HepG2 (cell line): Measurements from ENCODE around the gene FDPS. TPM values are rescaled to one million over a fixed set of nuclear protein-coding genes. Genes with fewer than 3 reads are reported as not detected.

Experiments
- ATAC-seq: fragments of 200-7000 bp; cut with Tn5 transposase; 3 replicates; pipeline ENCODE4 v1.9.1; 2020; ENCODE audit warnings: mild to moderate bottlenecking, moderate library complexity
- BruUV-seq: library from RNA; stranded (reverse); fragments of 400-500 nt; replicated peaks from 2 replicates; lab custom pipeline; 2021; lab: Mats Ljungman, UMichigan
- CTCF ChIA-PET: fragments of 300-600 bp; formaldehyde crosslinking; extraction: SDS; loops from one replicate; lab custom pipeline; 2021; ENCODE audit warnings: low total read pairs, inconsistent platforms, low intra/inter-chr PET ratio; lab: Yijun Ruan, JAX
- POLR2A ChIA-PET: fragments of 350-600 bp; sonication (Branson Sonifier 250); formaldehyde crosslinking; loops from one replicate; lab custom pipeline; 2020; ENCODE audit warnings: antibody characterized with exemption, inconsistent platforms; lab: Yijun Ruan, JAX
- DNase-seq: peaks from one replicate; pipeline ENCODE4 v3.0.0-alpha.2; 2015; ENCODE audit warnings: low spot score
- FAIRE-seq: peaks from 3 replicates; lab custom pipeline; 2011; peaks lifted over from hg19 to GRCh38; lab: Jason Lieb, UNC
- H2AFZ ChIP-seq: one replicate; pipeline ENCODE4 v1.6.1; 2011; ENCODE audit warnings: low read length, inconsistent platforms
- H3K27ac ChIP-seq: fragments of 300-600 bp; 3 replicates; pipeline ENCODE4 v1.8.0; 2011; ENCODE audit warnings: mixed run types, mild to moderate bottlenecking, mixed read lengths, low read length, inconsistent platforms; ENCODE audit not compliant: insufficient read depth; ENCODE audit errors: extremely low read length
- H3K27me3 ChIP-seq, 2 experiments: fragments of 200-600 bp in 1 of 2; 2 replicates in 1 of 2; 3 replicates in 1 of 2; pipeline versions ENCODE4 v1.6.0 to v1.8.0; 2011; ENCODE audit warnings: low read length in 2 of 2, mild to moderate bottlenecking in 2 of 2, moderate library complexity in 2 of 2, inconsistent platforms in 1 of 2; ENCODE audit not compliant: insufficient read depth in 2 of 2, control insufficient read depth in 1 of 2
- H3K36me3 ChIP-seq, 2 experiments: fragments of 200-600 bp in 1 of 2; replicated peaks in 1 of 2; 2 replicates in 1 of 2; 3 replicates in 1 of 2; pipeline versions ENCODE4 v1.5.1 to v1.8.0; 2011; ENCODE audit warnings: low read length in 2 of 2, inconsistent platforms in 1 of 2; ENCODE audit not compliant: insufficient read depth in 2 of 2, control insufficient read depth in 1 of 2
- H3K4me1 ChIP-seq: 2 replicates; pipeline ENCODE4 v1.5.1; 2012; ENCODE audit warnings: low read length, inconsistent platforms; ENCODE audit not compliant: insufficient read depth
- H3K4me2 ChIP-seq: 2 replicates; pipeline ENCODE4 v1.6.0; 2011; ENCODE audit warnings: low read depth, low read length, inconsistent platforms
- H3K4me3 ChIP-seq, 3 experiments: fragments of 200-600 bp in 1 of 3; sonication (generic), shearing (Covaris generic) in 1 of 3; replicated peaks in 1 of 3; 2 replicates each; pipeline ENCODE4 v1.5.1; 2011 to 2016; ENCODE audit warnings: low read length in 3 of 3, inconsistent platforms in 2 of 3, low read depth in 2 of 3, mild to moderate bottlenecking in 2 of 3, control low read depth in 1 of 3, mixed read lengths in 1 of 3; ENCODE audit not compliant: insufficient read depth in 1 of 3
- H3K79me2 ChIP-seq: one replicate; pipeline ENCODE4 v1.6.1; 2011; ENCODE audit warnings: low read length, inconsistent platforms; ENCODE audit not compliant: insufficient read depth
- H3K9ac ChIP-seq: 2 replicates; pipeline ENCODE4 v1.6.0; 2011; ENCODE audit warnings: mild to moderate bottlenecking, low read depth, low read length, inconsistent platforms; ENCODE audit not compliant: insufficient read depth
- H3K9me3 ChIP-seq: 2 replicates; pipeline ENCODE4 v1.5.1; 2012; ENCODE audit warnings: mild to moderate bottlenecking, low read length
- H4K20me1 ChIP-seq: 2 replicates; pipeline ENCODE4 v1.6.0; 2011; ENCODE audit warnings: inconsistent platforms, mild to moderate bottlenecking, low read length, moderate library complexity; ENCODE audit not compliant: insufficient read depth
- DNMT1 ChIP-seq: sonication (generic); formaldehyde crosslinking; IDR thresholded peaks from 2 replicates; pipeline ENCODE4 v1.5.1; 2020; ENCODE audit warnings: mild to moderate bottlenecking, missing genetic modification reagents
- EED ChIP-seq: sonication (generic); formaldehyde crosslinking; IDR thresholded peaks from 2 replicates; pipeline ENCODE4 v1.5.0; 2020; ENCODE audit warnings: mild to moderate bottlenecking, missing genetic modification reagents
- PITX1 ChIP-seq: sonication (generic); formaldehyde crosslinking; IDR thresholded peaks from 2 replicates; pipeline ENCODE4 v1.5.1; 2020; ENCODE audit warnings: mild to moderate bottlenecking, missing genetic modification reagents
- SMC3 ChIP-seq: IDR thresholded peaks from 2 replicates; pipeline ENCODE4 v1.6.1; 2011; ENCODE audit warnings: low read length, improper control_type of control experiment
- TBP ChIP-seq: sonication (generic); formaldehyde crosslinking; IDR thresholded peaks from 2 replicates; pipeline ENCODE4 v1.5.0; 2020; ENCODE audit warnings: missing genetic modification reagents
- ZNF33A ChIP-seq: sonication (generic); formaldehyde crosslinking; IDR thresholded peaks from 2 replicates; pipeline ENCODE4 v1.5.1; 2020; ENCODE audit warnings: missing genetic modification reagents, mild to moderate bottlenecking, moderate library complexity, borderline replicate concordance
- ZNF430 ChIP-seq: sonication (generic); formaldehyde crosslinking; IDR thresholded peaks from 2 replicates; pipeline ENCODE4 v1.9.0; 2021; ENCODE audit warnings: mild to moderate bottlenecking, missing genetic modification reagents
- ZNF7 ChIP-seq: IDR thresholded peaks from 2 replicates; pipeline ENCODE4 v1.6.1; 2016; ENCODE audit warnings: missing biosample characterization, missing genetic modification reagents
- ZNF841 ChIP-seq: sonication (generic); formaldehyde crosslinking; IDR thresholded peaks from 2 replicates; pipeline ENCODE4 v1.8.1; 2023; ENCODE audit warnings: missing genetic modification reagents, borderline replicate concordance
- WGBS: methylation state at CpG from one replicate; pipeline ENCODE4 v1.1.6; 2017; ENCODE audit warnings: low lambda C conversion rate; 5-methylcytosine and 5-hydroxymethylcytosine counted together
- in situ Hi-C: cut with HindIII; loops from 2 replicates; pipeline ENCODE4 v1.10.0; 2017; ENCODE audit warnings: low pct_unique_long_range_greater_than_20kb; ENCODE audit not compliant: extremely low pct_ligation_motif_present
- intact Hi-C: fragments of 100-400 bp; cut with micrococcal nuclease; formaldehyde crosslinking; loops from one replicate; pipeline ENCODE4 v1.10.0; 2022; ENCODE audit not compliant: unreplicated experiment
- polyA plus RNA-seq, 8 experiments: library from polyadenylated mRNA; depleted of rRNA in 3 of 8; stranded (reverse) in 7 of 8; unstranded in 1 of 8; fragments of >200 nt; fragmentation: Illumina TruSeq in 4 of 8; extraction: Trizol in 4 of 8; gene quantifications; 2 replicates each; pipeline versions ENCODE4 v1.2.1 to v1.2.3, GENCODE V29; 2011 to 2016; ENCODE audit warnings: low read depth in 4 of 8, missing spikeins in 1 of 8, mixed read lengths in 1 of 8; ENCODE audit not compliant: insufficient read depth in 1 of 8
- total RNA-seq, 5 experiments: library from RNA; depleted of rRNA; stranded (reverse); fragments of >200 nt; fragmentation: Illumina TruSeq; extraction: Trizol; gene quantifications; 2 replicates each; pipeline ENCODE4 v1.2.3, GENCODE V29; 2016; ENCODE audit warnings: low read depth in 1 of 5
- TF ChIP-seq, protein P1 (sequence below): sonication (generic); formaldehyde crosslinking; IDR thresholded peaks from 2 replicates; pipeline ENCODE4 v1.8.0; 2022; ENCODE audit warnings: missing genetic modification reagents, mild to moderate bottlenecking, borderline replicate concordance
- TF ChIP-seq, protein P2 (sequence below): sonication (generic); formaldehyde crosslinking; IDR thresholded peaks from 2 replicates; pipeline ENCODE4 v1.8.1; 2022; ENCODE audit warnings: low read depth, mild to moderate bottlenecking, missing genetic modification reagents
- TF ChIP-seq, protein P3 (sequence below): sonication (generic); formaldehyde crosslinking; IDR thresholded peaks from 2 replicates; pipeline ENCODE4 v1.4.0; 2020; ENCODE audit warnings: mild to moderate bottlenecking, missing genetic modification reagents
- TF ChIP-seq, protein P4 (sequence below): sonication (generic); formaldehyde crosslinking; IDR thresholded peaks from 2 replicates; pipeline ENCODE4 v1.4.0; 2020; ENCODE audit warnings: low read depth, mild to moderate bottlenecking, missing genetic modification reagents
- TF ChIP-seq, protein P5 (sequence below): sonication (generic); formaldehyde crosslinking; IDR thresholded peaks from 2 replicates; pipeline ENCODE4 v1.5.0; 2020; ENCODE audit warnings: mild to moderate bottlenecking, missing genetic modification reagents, moderate library complexity

Gene FDPS
- total and polyA plus RNA-seq, 2 of the 13 experiments (the other 11 are each of a cell fraction or from before 2014, with no cell fraction given): 264 to 519 TPM

DNA sequence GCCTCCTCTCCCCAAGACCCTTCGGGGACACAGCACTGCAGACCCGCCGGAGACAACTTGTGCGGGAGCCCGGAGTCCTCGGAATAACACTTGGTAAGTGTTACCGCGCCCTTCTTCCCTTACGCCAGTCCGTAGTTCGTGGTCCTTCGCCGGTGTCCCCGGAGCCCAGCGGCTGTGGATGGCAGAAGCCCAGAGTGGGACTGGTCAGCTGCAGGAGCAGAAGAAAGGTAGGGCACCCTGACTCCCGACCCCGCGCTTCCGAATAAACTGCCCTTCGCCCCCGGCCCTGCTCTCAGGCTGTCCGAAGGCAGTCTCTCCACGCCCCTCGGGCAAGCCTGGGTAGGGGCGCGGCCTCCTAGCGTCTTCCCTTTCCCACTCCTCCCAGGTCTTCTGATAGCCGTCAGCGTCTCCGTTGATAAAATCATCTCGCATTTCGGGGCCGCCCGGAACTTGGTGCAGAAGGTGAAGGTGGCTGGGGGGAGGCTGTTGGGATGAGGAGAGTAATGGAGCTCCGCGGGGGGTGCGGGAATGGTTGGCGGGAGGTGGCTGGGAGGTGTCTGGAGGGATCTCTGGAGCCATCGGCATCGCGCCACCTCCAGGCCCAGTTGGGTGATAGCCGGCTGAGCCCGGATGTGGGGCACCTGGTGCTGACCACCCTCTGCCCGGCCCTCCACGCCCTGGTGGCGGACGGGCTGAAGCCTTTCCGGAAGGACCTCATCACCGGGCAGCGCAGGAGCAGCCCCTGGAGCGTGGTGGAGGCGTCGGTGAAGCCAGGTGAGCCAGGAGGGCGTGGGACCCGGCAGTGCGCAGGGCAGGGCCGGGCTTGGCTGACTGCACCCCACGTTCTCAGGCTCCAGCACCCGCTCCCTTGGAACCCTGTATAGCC is 16.3 kb downstream of the FDPS start:
- H3K4me3 ChIP-seq: peak overlapping the region; percentile 80 to 94 (median 81)
- intact Hi-C loops (loop anchor here (1.0 to 5.0 kb wide), 4 partner anchors 48 to 267 kb away; partner anchors contain the start of genes HCN3, MTX1 and THBS3), in situ Hi-C loops (no loop called here)
- 11% methylated on average over 32 of the region's 59 CpGs for WGBS
- H3K27me3 ChIP-seq: no peaks in the 10 kb centered on the region; a peak in 1 of 5 replicates
- ATAC-seq: peak; percentile 62
- no peak for FAIRE-seq
- no peaks in the 10 kb centered on the region for H3K9me3 ChIP-seq
- POLR2A ChIA-PET: interaction anchor here (1.2 to 4.3 kb wide), 4 partner anchors 52 to 74 kb away, joined by 3 to 38 read pairs (median 15); partner anchors contain the start of genes CLK2 and SCAMP3
- no peaks in the 10 kb centered on the region; the same call in none of the 2 replicates for H4K20me1 ChIP-seq
- H3K27ac ChIP-seq: peak overlapping the region; percentile 52
- CTCF ChIA-PET: interaction anchor here (1.0 to 4.5 kb wide), 4 partner anchors 47 to 118 kb away, joined by 3 to 71 read pairs (median 12); partner anchors contain the start of gene HCN3
- peaks cover 5% of the 10 kb centered on the region for H3K79me2 ChIP-seq
- BruUV-seq: TSS peak; percentile 47
- peaks cover 2 to 20% of the 10 kb centered on the region in 2 experiments; a peak in 3 of 5 replicates for H3K36me3 ChIP-seq
- H2AFZ ChIP-seq: no peak overlapping the region
- peak overlapping the region; percentile 79 for H3K4me2 ChIP-seq
- H3K9ac ChIP-seq: peak overlapping the region; percentile 69
- peak; percentile 45 for DNase-seq
- peaks cover 36% of the 10 kb centered on the region for H3K4me1 ChIP-seq
- TF ChIP-seq TBP (0 out of 2 replicates have a peak, but pooled peaks have one; percentile 53), ZNF841 (0 out of 2 replicates have a peak, but pooled peaks have one; percentile 30), PITX1 (CRISPR knock-in tag) (peak; percentile 20; the same call in 1 of the 2 replicates), ZNF7 (CRISPR knock-in tag) (no peak), EED (CRISPR knock-in tag) (peak; percentile 78; the same call in 1 of the 2 replicates), SMC3 (peak; percentile 3; the same call in 1 of the 2 replicates), DNMT1 (CRISPR knock-in tag) (no peak), ZNF33A (no peak), ZNF430 (CRISPR knock-in tag) (0 out of 2 replicates have a peak, but pooled peaks have one; percentile 18)
- TF ChIP-seq, protein P1, sequence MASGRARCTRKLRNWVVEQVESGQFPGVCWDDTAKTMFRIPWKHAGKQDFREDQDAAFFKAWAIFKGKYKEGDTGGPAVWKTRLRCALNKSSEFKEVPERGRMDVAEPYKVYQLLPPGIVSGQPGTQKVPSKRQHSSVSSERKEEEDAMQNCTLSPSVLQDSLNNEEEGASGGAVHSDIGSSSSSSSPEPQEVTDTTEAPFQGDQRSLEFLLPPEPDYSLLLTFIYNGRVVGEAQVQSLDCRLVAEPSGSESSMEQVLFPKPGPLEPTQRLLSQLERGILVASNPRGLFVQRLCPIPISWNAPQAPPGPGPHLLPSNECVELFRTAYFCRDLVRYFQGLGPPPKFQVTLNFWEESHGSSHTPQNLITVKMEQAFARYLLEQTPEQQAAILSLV (CRISPR knock-in tag): no peak
- TF ChIP-seq, protein P2, sequence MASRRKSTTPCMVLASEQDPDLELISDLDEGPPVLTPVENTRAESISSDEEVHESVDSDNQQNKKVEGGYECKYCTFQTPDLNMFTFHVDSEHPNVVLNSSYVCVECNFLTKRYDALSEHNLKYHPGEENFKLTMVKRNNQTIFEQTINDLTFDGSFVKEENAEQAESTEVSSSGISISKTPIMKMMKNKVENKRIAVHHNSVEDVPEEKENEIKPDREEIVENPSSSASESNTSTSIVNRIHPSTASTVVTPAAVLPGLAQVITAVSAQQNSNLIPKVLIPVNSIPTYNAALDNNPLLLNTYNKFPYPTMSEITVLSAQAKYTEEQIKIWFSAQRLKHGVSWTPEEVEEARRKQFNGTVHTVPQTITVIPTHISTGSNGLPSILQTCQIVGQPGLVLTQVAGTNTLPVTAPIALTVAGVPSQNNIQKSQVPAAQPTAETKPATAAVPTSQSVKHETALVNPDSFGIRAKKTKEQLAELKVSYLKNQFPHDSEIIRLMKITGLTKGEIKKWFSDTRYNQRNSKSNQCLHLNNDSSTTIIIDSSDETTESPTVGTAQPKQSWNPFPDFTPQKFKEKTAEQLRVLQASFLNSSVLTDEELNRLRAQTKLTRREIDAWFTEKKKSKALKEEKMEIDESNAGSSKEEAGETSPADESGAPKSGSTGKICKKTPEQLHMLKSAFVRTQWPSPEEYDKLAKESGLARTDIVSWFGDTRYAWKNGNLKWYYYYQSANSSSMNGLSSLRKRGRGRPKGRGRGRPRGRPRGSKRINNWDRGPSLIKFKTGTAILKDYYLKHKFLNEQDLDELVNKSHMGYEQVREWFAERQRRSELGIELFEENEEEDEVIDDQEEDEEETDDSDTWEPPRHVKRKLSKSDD: 0 out of 2 replicates have a peak, but pooled peaks have one; percentile 38
- TF ChIP-seq, protein P3, sequence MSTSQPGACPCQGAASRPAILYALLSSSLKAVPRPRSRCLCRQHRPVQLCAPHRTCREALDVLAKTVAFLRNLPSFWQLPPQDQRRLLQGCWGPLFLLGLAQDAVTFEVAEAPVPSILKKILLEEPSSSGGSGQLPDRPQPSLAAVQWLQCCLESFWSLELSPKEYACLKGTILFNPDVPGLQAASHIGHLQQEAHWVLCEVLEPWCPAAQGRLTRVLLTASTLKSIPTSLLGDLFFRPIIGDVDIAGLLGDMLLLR: no peak
- TF ChIP-seq, protein P4, sequence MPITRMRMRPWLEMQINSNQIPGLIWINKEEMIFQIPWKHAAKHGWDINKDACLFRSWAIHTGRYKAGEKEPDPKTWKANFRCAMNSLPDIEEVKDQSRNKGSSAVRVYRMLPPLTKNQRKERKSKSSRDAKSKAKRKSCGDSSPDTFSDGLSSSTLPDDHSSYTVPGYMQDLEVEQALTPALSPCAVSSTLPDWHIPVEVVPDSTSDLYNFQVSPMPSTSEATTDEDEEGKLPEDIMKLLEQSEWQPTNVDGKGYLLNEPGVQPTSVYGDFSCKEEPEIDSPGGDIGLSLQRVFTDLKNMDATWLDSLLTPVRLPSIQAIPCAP (CRISPR knock-in tag): no peak
- TF ChIP-seq, protein P5, sequence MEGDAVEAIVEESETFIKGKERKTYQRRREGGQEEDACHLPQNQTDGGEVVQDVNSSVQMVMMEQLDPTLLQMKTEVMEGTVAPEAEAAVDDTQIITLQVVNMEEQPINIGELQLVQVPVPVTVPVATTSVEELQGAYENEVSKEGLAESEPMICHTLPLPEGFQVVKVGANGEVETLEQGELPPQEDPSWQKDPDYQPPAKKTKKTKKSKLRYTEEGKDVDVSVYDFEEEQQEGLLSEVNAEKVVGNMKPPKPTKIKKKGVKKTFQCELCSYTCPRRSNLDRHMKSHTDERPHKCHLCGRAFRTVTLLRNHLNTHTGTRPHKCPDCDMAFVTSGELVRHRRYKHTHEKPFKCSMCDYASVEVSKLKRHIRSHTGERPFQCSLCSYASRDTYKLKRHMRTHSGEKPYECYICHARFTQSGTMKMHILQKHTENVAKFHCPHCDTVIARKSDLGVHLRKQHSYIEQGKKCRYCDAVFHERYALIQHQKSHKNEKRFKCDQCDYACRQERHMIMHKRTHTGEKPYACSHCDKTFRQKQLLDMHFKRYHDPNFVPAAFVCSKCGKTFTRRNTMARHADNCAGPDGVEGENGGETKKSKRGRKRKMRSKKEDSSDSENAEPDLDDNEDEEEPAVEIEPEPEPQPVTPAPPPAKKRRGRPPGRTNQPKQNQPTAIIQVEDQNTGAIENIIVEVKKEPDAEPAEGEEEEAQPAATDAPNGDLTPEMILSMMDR (CRISPR knock-in tag): peak; percentile 79
